K562 (cell line): Measurements from ENCODE around the gene HPCAL1. TPM values are rescaled to one million over a fixed set of nuclear protein-coding genes. Genes with fewer than 3 reads are reported as not detected.

Experiments
- ATAC-seq: fragments of 200-7000 bp; cut with Tn5 transposase; 3 replicates; pipeline ENCODE4 v1.9.1; 2020; ENCODE audit warnings: moderate library complexity
- BruUV-seq: library from RNA; stranded (reverse); fragments of 400-500 nt; replicated peaks from 2 replicates; lab custom pipeline; 2021; lab: Mats Ljungman, UMichigan
- CTCF ChIA-PET: fragments of 300-600 bp; formaldehyde crosslinking; extraction: SDS; loops from one replicate; lab custom pipeline; 2021; ENCODE audit warnings: low intra/inter-chr PET ratio; lab: Yijun Ruan, JAX
- POLR2A ChIA-PET: fragments of 300-600, 350-650 bp; sonication (Branson Sonifier 250); formaldehyde crosslinking; extraction: SDS; loops from one replicate; lab custom pipeline; 2021; ENCODE audit warnings: antibody characterized with exemption, inconsistent platforms; lab: Yijun Ruan, JAX
- DNase-seq, 4 experiments: peaks; one replicate each; pipeline versions ENCODE4 v3.0.0 to v3.0.0-alpha.2; 2011 to 2018; ENCODE audit warnings: low spot score in 3 of 4, mixed read lengths in 3 of 4; ENCODE audit errors: extremely low read depth in 1 of 4
- FAIRE-seq: peaks from 2 replicates; lab custom pipeline; 2011; peaks lifted over from hg19 to GRCh38; lab: Jason Lieb, UNC
- H2AFZ ChIP-seq: 2 replicates; pipeline ENCODE4 v1.6.0; 2011; ENCODE audit warnings: low read depth, low read length, control low read depth, inconsistent platforms
- H3K27ac ChIP-seq: fragments of 200-600 bp; 3 replicates; pipeline ENCODE4 v1.8.0; 2011; ENCODE audit warnings: low read depth, mild to moderate bottlenecking, control low read depth, inconsistent platforms, low read length, moderate library complexity, mixed read lengths; ENCODE audit errors: extremely low read depth
- H3K27me3 ChIP-seq, 2 experiments: fragments of 300-600 bp in 1 of 2; 2 replicates in 1 of 2; 3 replicates in 1 of 2; pipeline versions ENCODE4 v1.6.0 to v1.8.0; 2011; ENCODE audit warnings: inconsistent platforms in 2 of 2, low read length in 2 of 2, mild to moderate bottlenecking in 1 of 2, mixed read lengths in 1 of 2, moderate library complexity in 1 of 2; ENCODE audit not compliant: control insufficient read depth in 2 of 2, insufficient read depth in 2 of 2
- H3K36me3 ChIP-seq: fragments of 300-600 bp; 3 replicates; pipeline ENCODE4 v1.8.0; 2011; ENCODE audit warnings: mild to moderate bottlenecking, low read length, inconsistent platforms; ENCODE audit not compliant: control insufficient read depth, insufficient read depth
- H3K4me1 ChIP-seq, 2 experiments: fragments of 200-600 bp in 1 of 2; replicated peaks in 1 of 2; 2 replicates in 1 of 2; 3 replicates in 1 of 2; pipeline versions ENCODE4 v1.5.1 to v1.8.0; 2011; ENCODE audit warnings: inconsistent platforms in 2 of 2, low read length in 2 of 2, mild to moderate bottlenecking in 1 of 2, mixed read lengths in 1 of 2, moderate library complexity in 1 of 2; ENCODE audit not compliant: control insufficient read depth in 2 of 2, insufficient read depth in 2 of 2
- H3K4me2 ChIP-seq: 2 replicates; pipeline ENCODE4 v1.6.1; 2011; ENCODE audit warnings: low read length, control low read depth, inconsistent platforms, mixed read lengths; ENCODE audit not compliant: insufficient read depth
- H3K4me3 ChIP-seq: fragments of 200-600 bp; sonication (generic), shearing (Covaris generic); 2 replicates; pipeline ENCODE4 v1.5.1; 2016; ENCODE audit warnings: control low read depth, inconsistent platforms
- H3K79me2 ChIP-seq: fragments of 200-600 bp; 3 replicates; pipeline ENCODE4 v1.8.0; 2011; ENCODE audit warnings: low read length, inconsistent platforms; ENCODE audit not compliant: control insufficient read depth, insufficient read depth
- H3K9ac ChIP-seq, 2 experiments: 2 replicates each; pipeline versions ENCODE4 v1.6.0 to v1.6.1; 2011; ENCODE audit warnings: low read depth in 2 of 2, low read length in 2 of 2, control low read depth in 1 of 2, inconsistent platforms in 1 of 2, mild to moderate bottlenecking in 1 of 2, mixed read lengths in 1 of 2; ENCODE audit not compliant: insufficient read depth in 1 of 2
- H3K9me1 ChIP-seq: one replicate; pipeline ENCODE4 v1.6.0; 2011; ENCODE audit warnings: inconsistent platforms, mild to moderate bottlenecking, low read length, moderate library complexity; ENCODE audit not compliant: control insufficient read depth, insufficient read depth
- H3K9me3 ChIP-seq: replicated peaks from 2 replicates; pipeline ENCODE4 v1.5.1; 2011; ENCODE audit warnings: low read depth, low read length, inconsistent platforms; ENCODE audit not compliant: control insufficient read depth, insufficient read depth
- H4K20me1 ChIP-seq: replicated peaks from 2 replicates; pipeline ENCODE4 v1.6.1; 2011; ENCODE audit warnings: low read length, inconsistent platforms, mixed read lengths; ENCODE audit not compliant: control insufficient read depth, insufficient read depth
- RAD21 ChIP-seq, 2 experiments: fragments of 250-450 bp in 1 of 2; fragments of 450-650 bp in 1 of 2; sonication (Bioruptor Pico) in 1 of 2; formaldehyde crosslinking in 1 of 2; IDR thresholded peaks in 1 of 2; conservative IDR thresholded peaks in 1 of 2; 2 replicates each; pipeline versions ENCODE4 v1.4.0 to v1.8.0; 2020 to 2022; ENCODE audit warnings: mild to moderate bottlenecking in 2 of 2, moderate library complexity in 1 of 2
- ZBTB5 ChIP-seq: fragments of 450-650 bp; IDR thresholded peaks from 2 replicates; pipeline ENCODE4 v1.6.1; 2017; ENCODE audit warnings: antibody characterized with exemption
- ZFX ChIP-seq: sonication (generic); formaldehyde crosslinking; IDR thresholded peaks from 2 replicates; pipeline ENCODE4 v1.8.0; 2022; ENCODE audit warnings: mild to moderate bottlenecking, missing genetic modification reagents, moderate library complexity
- WGBS: fragments of 100-300 bp; shearing (Covaris generic); methylation state at CpG from one replicate; pipeline ENCODE4 v1.1.6; 2016; ENCODE audit warnings: low coverage, mixed read lengths; ENCODE audit not compliant: insufficient coverage; ENCODE audit errors: missing lambda C conversion rate; 5-methylcytosine and 5-hydroxymethylcytosine counted together
- in situ Hi-C: fragments of 300-500 bp; cut with MboI; formaldehyde crosslinking; loops from 4 replicates; pipeline ENCODE4 v1.15.0; 2018; ENCODE audit warnings: inconsistent platforms, mixed read lengths
- intact Hi-C: fragments of 100-400 bp; cut with micrococcal nuclease; formaldehyde crosslinking; loops from 2 replicates; pipeline ENCODE4 v1.14.2; 2022
- polyA plus RNA-seq, 8 experiments: library from polyadenylated mRNA; depleted of rRNA in 4 of 8; stranded (reverse) in 5 of 8; unstranded in 3 of 8; fragments of >200 nt; fragmentation: Nextera tagmentation in 2 of 8; fragmentation: Illumina TruSeq in 1 of 8; extraction: Ambion mirVana in 2 of 8; extraction: Trizol in 1 of 8; gene quantifications; 2 replicates each; pipeline versions ENCODE4 v1.2.1 to v1.2.3, GENCODE V29; 2011 to 2014; ENCODE audit warnings: inconsistent platforms in 1 of 8, missing spikeins in 1 of 8
- total RNA-seq, 7 experiments: library from RNA; depleted of rRNA in 6 of 7; stranded (reverse); fragments of >200 nt in 6 of 7; fragmentation: Illumina TruSeq in 2 of 7; extraction: Trizol in 2 of 7; gene quantifications; 2 replicates each; pipeline versions ENCODE4 v1.2.1 to v1.2.3, GENCODE V29; 2011 to 2021; ENCODE audit warnings: low replicate concordance in 1 of 7

Gene HPCAL1
- total and polyA plus RNA-seq, 9 of the 15 experiments (the other 6 are each of a cell fraction or from before 2014, with no cell fraction given) = 2.7 to 65.5 (median 23.9) TPM

GRCh38 chr2:10285191-10285555, 17.5 kb upstream of the HPCAL1 start:
- BruUV-seq = no TSS peak

More at GRCh38 chr2:10285191-10285555, 17.5 kb upstream of the HPCAL1 start:
- TF ChIP-seq RAD21 (CRISPR knock-in tag; conservative IDR thresholded peaks at IDR 0.05 in 1 of 2, IDR thresholded peaks at IDR 0.05 in 1 of 2) (no peak), ZBTB5 (no peak), ZFX (CRISPR knock-in tag) (0 out of 2 replicates have a peak, but pooled peaks have one; percentile 6)
- TF ChIP-seq, all 486 proteins: peak for 1
- H3K79me2 ChIP-seq = no peaks in the 10 kb centered on the region
- H3K4me3 ChIP-seq = no peak overlapping the region
- no peaks in the 10 kb centered on the region for H3K9me3 ChIP-seq
- H4K20me1 ChIP-seq = no peaks in the 10 kb centered on the region
- in situ Hi-C loops = no loop called here
- peak overlapping the region in 1 of 2 experiments; percentile 47; a peak in 2 of 4 replicates for H3K9ac ChIP-seq
- no peaks in the 10 kb centered on the region for H3K9me1 ChIP-seq
- H3K4me2 ChIP-seq = no peak overlapping the region
- intact Hi-C loops = no loop called here
- no peak overlapping the region for H3K27ac ChIP-seq
- H2AFZ ChIP-seq = peak overlapping the region; percentile 69
- ChIA-PET POLR2A (interaction anchor here (0.6 to 1.5 kb wide), 5 partner anchors 10 to 1233 kb away, joined by 3 to 4 read pairs (median 3); no protein-coding TSS in a partner anchor), CTCF (no interaction called here)
- no peaks in the 10 kb centered on the region for H3K36me3 ChIP-seq
- no peak for DNase-seq
- FAIRE-seq = no peak
- no peak for ATAC-seq
- H3K4me1 ChIP-seq = peaks cover 33 to 46% of the 10 kb centered on the region in 2 experiments
- no peaks in the 10 kb centered on the region for H3K27me3 ChIP-seq
- 66% methylated on average over 5 of the region's 5 CpGs for WGBS
